ENCODE data around the gene KRCC1.
"Not testable (repeated sequence)": the region's sequence is repeated elsewhere in the genome, so short reads cannot be mapped to it uniquely, and the experiment has no call there.

The KRCC1 gene

DNA sequence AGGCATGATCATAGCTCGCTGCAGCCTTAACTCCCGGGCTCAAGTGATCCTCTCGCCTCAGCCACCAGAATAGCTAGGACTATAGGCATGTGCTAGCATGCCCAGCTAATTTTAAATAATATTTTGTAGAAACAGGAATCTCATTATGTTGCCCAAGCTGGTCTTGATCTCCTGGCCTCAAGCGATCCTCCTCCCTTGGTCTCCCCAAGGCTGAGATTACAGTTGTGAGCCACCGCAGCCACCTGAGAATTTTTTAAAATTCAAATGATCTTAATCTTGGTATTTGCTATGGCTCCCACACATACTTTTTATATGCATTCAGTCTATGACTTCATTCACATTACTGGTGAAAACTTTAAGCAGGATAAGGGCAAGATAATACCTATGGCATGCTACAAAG is 13.1 kb downstream of the KRCC1 start:
- DNase-seq (ENCODE audit: low spot score): no peak

DNA sequence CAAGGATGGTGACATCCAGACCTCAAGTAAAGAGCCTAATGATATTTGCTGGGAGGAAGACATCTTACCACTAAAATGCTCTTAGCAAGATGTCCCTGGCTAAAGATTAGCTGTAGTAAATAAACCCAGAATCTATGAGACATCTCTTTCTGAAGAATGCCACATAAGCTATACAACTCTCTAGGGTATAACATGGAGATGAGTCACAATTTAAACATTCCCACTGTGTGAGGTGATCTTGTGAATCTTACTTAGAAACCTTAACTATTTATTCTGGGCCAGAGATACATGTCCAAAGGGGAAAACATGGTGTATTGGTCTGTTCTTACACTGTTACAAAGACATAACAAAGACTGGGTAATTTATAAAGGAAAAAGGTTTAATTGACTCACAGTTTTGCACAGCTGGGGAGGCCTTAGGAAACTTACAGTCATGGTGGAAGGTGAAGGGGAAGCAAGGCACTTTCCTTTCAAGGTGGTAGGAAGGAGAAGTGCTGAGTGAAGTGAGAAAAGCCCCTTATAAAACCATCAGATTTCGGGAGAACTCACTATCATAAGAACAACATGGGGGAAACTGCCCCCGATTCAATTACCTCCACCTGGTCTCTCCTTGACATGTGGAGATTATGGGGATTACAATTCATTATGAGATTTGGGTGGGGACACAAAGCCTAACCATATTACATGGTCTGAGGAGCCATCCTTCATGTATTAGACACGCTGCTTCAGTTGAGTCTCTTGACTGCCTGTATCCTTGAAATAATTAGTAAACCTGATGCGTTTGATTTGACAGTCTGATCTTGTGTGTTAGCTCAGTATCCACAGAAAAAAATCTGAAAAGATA is 17.1 kb downstream of the KRCC1 start:
- no peak for DNase-seq (ENCODE audit: low spot score)

DNA sequence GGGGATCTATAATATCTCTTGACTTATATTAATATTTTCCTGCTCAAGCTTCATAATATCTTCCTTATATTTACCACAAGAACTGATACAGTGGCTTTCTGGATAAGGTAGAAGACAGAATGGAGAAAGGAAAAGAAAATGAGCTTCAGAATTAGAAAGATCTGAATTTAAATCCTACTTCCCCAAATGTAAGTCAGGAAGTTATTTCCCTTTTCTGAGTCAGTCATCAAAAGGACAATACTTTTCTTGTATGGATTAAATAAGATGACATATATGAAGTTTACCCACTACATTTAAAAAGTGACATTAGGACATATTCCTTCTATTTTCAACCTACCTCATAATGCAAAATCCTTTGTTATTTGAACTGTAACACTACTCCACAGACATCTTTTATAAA is 19.0 kb downstream of the KRCC1 start:
- DNase-seq (ENCODE audit: low spot score): no peak

DNA sequence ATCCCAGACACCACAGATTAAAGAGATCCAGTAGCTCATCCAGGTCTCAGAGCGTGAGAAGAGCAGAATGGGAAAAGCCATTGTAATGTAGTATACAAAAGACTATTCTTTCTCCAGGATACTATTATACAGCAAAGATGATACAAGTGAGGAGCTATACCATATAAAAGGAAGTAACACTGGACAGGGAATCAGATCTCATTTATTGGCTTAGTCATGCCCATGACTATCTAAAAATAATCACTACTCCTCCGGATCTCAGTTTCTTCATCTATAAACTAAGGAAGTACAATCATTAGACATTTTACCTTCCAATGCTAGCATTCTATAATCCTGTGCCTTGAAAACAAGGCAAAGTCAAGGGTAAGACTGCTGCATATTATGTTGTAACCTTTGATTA is 19.4 kb downstream of the KRCC1 start:
- DNase-seq (ENCODE audit: low spot score): no peak

DNA sequence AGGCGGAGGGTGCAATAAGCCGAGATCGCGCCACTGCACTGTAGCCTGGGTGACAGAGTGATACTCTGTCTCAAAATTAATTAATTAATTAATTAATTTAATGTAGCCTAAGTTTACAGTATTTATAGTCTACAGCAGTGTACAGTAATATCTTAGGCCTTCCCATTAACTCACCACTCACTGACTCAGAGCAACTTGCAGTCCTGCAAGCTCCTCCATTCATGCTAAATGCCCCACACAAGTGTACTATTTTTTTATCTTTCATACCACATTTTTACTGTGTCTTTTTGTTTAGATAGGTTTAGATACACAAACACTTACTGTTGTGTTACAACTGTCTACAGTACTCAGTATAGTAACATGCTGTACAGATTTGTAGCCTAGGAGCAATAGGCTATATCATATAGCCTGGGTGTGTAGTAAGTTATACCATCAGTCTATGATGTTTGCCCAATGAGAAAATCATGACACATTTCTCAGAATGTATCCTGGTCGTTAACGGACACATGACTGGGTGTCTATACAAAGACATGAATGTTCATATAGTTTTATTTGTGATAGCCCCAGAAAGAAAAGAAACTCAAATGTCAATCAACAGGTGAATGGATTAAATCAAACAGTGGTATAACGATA is 23.4 kb downstream of the KRCC1 start:
- DNase-seq (ENCODE audit: low spot score): no peak

DNA sequence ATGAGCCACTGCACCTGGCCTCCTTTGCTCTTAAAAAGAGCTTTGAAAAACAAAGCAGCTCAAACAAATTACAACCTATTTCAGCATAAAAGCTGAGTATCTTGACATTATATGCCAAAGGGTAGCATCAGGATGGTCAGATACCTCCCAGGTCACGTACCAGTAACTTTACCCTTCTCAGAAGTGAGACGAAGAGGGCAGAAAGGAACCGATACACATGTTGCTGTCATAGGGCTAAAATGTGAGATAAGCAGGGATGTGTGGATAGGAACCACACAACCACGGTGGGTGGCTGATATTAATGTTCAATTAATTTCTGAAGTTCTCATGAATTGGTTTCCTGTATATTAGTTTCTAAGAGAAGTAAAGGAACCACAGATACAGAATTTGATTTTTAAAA is 26.7 kb downstream of the KRCC1 start:
- DNase-seq (ENCODE audit: low spot score): no peak

DNA sequence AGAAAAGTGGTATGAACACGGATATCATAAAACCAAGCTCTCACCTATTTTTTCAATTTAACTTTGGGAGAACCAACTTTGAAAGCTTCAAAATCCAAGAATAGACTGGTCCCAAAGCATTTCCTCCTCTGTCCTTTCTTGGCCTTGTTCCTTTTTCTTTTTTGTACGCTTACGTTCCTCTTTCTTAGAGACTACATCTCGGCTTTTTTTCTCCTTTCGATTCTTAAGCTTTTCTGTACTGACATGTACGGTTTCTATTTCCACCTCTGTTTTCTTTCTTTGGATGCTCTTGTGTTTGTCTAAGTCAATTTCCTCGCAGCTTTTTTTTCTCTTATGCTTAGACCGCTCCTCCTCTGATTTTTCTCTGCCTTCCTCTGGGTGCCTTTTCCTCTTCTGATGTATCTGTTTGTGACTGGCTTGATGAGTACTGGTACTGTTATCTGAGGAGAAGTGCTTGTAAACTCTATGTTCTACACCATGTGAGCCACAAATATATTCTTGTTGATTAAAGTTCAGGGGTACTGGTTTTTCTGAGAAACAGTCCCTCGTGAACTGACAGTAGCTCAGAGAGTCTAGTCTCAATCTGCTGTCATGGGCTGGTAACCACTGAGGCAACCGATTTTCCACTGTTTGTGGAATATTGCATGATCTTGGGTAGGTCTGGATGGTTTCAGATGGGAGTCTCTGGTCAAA is 27.7 kb downstream of the KRCC1 start:
- DNase-seq (ENCODE audit: low spot score): no peak

DNA sequence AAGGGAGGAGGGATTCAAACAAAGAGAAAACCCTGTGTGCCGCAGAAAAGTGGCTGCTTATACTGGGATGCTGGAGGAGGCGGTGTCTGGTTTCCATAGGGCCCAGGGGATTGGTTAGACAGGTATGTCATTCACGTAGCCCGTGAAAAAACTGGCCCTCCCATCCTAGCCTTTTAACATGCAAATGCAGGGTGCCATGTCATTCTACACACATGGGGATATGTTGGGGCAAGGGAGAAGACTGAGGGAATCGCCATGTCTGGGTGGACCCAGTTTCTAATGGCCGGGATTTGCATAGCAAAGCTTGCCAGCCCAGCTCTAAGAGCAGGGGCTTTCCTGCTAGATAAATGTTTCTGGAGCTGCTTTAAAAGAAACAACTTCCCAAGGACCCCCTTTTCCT is 31.1 kb downstream of the KRCC1 start:
- no peak for DNase-seq (ENCODE audit: low spot score)

DNA sequence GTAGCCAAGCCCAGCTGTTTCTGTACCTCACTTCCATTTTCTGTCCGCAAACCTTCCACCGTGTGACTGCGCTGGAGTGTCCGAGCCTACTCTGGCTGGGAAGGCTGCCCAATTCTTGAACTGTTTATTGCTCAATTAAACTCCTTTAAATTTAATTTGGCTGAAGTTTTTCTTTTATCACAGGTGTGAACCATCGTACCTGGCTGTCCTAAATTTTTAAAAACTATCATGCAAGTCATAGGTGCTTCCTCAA is 33.0 kb downstream of the KRCC1 start:
- DNase-seq (ENCODE audit: low spot score): no peak

DNA sequence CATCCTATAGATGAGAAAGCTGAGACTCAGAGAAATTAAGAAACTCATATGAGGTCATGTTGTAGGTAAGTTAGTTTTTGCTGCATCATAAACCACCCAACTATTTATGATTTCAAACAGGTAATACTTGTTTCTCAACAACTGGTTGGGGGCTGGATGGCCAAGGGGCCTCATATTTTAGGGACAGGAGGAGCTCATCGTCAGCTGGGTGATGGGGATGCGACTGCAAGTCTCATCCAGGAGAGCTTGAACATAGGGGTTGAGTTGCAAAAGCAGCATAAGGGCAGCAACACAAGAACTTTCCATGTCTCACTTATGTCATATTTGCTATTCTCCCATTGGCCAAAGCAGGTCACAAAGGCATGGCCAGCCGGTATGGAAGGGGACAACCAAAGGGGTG is 35.6 kb downstream of the KRCC1 start:
- DNase-seq (ENCODE audit: low spot score): no peak

DNA sequence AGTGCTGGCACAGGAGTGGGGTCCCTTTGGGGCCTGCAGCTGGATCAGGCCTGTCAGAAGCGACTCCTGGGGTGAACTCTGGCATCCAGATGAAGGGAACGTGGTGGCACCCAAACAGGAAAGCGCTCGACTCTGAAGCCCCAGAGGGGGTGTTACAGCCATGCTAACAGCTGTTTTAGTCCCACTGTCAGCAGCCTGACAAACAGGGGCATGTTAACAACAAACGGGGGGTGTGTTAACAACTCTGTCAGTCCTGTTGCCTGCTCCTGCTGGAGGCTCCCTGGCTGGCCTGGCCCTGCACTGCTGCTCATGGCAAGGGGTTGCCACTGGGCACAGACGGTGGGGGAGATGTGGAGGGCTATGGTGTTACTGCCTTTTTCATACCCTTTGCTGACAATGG is 36.7 kb downstream of the KRCC1 start:
- no peak for DNase-seq (ENCODE audit: low spot score)

DNA sequence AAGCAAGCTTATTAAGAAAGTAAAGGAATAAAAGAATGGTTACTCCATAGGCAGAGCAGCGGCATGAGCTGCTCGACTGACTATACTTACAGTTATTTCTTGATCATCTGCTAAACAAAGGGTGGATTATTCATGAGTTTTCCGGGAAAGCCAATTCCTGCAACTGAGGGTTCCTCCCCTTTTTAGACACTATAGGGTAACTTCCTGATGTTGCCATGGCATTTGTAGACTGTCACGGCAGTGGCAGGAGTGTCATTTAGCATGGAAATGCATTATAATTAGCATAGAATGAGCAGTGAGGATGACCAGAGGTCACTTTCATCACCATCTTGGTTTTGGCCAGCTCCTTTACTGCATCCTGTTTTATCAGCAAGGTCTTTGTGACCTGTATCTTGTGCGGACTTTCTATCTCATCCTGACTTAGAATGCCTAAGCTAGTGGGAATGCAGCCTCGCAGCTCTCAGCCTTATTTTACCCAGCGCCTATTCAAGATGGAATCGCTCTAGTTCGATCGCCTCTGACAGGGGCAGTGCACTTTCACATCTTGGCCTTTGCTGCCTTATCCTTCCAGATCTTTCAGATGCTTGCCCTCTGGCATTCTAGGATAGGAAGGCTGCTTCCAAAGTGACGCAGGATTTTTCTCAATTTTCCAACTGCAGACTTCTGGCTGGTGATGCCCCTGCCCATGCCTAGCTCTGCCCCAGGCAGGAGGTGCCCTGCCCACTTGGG is 37.3 kb downstream of the KRCC1 start:
- not testable (repeated sequence) for DNase-seq (ENCODE audit: low spot score)

DNA sequence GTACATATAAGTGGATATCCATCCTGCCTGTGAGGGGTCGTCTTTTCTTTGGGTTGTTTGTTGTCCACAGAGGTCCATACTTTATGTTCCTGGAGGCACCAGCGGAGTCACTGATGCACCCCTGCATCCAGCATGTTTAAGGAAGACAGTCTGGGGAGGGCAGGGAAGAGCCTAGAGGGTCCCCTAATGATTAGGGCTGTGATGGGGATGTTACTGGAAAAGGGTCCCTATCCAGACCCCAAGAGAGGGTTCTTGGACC is 37.9 kb downstream of the KRCC1 start:
- DNase-seq (ENCODE audit: low spot score): not testable (repeated sequence)

DNA sequence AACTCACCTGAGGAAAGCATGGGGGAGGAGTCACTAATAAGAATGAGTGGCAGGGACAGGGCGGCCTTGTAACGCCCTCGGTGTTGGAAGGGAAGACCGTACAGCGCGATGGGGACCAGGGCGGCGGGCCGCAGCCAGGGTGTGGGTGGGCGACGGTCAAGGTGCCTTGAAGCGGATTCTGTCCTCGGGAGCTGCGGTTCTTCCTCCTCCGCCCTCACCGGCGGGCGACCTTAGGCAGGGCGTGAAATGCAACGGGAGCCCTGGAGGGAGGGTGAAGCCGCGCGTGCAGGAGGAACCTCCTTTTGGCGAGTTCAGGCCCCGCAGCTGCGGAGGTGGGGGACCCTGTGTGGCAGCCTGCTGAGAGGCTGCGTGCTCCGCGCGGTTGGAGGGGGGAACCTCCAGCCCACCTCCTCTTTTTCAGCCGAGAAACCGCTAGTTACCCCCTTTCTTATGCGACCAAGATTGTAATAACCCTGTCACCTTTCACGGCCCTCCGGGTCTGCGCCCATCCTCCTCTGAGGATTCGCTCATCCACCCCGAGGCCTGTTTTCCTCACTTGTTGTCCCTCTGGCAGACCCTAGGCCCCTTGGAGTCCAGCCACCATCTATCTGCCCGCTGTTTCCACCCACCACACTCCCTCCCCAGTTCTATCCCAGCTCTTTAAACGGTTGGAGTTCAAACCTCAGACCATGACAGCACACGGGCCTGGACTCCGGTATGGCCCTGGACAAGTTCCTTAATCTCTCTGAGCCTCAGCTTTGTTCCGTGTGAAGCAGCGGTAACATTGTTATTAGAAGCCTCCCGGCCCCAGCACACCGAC is 38.4 kb downstream of the KRCC1 start:
- DNase-seq (ENCODE audit: low spot score): peak; percentile 67

DNA sequence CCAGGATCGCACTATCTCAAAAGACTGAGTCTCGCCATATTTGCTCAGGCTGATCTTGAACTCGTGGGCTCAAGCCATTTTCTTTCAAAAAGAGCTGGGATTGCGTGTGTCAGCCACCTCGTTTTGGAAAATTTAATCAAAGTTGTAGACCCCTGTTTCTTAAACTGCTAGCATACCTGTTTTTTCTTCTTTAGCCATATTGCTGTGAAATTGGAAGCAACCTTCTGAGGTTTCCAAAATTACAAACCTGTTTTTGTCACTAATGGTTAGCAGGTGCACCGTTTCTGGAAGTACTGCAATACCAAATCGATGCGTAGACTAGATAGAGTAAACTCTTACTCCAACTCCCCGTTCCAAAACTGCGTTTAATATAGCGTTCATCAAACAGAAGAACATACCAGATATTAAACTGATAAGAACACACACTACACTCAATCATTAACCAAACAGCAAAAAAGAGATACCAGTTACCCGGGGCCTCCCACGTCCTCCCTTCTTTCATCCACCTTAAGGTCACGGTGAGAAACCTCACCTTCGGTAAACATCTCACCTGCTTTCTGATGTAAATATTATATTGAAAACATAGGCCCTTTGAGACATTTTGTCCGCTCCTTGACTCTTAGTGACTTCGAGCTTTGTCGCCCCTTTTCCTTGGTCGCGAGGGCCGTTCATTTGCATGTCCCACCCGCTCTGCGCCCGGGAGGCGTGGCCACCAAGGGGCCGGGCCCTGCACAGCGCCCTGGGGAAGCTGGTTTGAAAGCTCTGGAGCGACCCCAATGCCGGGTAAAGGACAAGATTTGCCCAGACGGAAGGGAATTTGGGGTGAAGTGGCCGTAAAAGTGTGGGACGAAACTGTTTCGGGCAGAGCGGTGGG is 39.3 kb downstream of the KRCC1 start, which contains the start of gene RNU2-63P:
Gene RNU2-63P (minus strand): TSS at position 462 of the 874 bp plus-strand sequence.
- peak; percentile 56 for DNase-seq (ENCODE audit: low spot score)

DNA sequence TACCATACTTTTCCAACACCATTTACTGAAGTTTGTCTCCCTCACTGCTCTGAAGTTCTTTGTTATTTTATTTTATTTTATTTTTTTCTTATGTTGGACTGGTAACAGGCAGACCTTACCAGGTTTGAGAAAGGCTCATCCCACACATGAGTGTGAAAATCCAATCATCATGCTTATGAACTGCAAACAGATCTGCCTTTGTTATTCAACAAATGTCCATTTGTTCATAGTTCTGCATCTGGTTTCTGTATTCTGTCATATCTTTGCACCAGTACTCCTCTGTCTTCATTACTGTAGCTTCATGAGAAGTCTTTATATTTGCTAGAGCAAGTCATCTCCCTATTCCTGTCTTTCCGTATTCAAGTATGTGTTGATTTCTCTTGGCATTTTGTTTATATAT is 44.6 kb downstream of the KRCC1 start:
- no peak for DNase-seq (ENCODE audit: low spot score)

DNA sequence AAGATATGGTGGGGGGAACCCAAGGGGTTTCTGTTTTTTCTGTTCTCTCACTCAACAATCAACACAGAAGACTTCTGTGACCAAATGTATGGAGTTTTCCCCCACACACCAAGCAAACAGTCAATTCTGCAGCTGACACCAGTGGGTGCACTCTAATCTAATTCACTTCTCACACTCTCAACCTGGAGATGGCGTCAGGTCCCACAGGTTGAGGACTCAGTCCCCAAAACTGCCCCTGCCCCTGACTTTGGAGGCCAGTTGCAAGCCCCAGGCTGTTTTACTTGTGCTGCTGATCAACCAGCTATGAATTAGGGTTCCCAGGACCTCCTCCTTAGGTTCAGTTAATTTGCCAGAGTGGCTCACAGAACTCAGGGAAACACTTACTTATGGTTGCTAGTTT is 45.4 kb downstream of the KRCC1 start:
- DNase-seq (ENCODE audit: low spot score): no peak

DNA sequence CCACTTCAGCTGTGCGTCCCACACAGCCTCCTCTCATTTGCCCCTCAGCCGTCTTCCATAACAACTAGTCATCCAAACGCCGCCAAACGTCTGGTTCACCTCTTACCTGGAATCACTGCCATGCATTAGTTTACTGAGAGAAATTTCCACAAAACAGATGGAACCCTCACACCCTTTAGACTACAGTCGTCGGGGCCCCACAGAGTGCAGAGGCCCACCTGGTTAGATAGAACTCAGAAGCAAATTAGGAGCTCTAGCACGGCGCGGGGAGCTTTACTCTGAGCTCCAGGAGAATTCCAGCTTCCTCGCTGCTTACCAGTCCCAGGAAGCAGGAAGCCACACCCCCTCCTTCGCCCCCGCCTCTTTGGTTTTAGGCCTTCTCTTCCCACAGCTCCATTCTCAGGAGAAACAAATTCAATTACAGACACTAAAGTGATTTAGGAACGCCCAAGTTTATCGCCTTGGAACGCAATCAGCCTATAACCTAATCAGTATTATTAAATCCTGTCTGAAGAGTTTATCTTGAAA is 48.6 kb downstream of the KRCC1 start:
- no peak for DNase-seq (ENCODE audit: low spot score)

DNA sequence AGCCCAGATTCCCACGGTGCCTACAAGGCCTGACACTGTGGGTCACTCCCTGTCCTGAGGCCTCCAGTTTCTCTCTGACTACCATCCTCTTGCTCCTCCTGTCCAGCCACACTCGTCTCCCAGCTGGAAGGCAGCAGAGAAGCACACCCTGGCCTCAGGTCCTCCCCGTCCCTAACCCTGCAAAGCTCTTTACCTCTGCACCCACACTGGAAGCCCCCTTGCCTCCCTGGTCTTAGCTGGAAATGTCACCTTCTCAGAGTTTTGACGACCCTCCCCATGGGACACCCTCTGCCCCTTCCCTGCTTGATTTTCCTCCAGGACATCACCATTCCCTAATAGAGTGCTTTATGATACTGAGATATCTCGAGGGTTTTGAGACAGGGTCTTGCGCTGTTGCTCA is 49.8 kb downstream of the KRCC1 start:
- no peak for DNase-seq (ENCODE audit: low spot score)

DNA sequence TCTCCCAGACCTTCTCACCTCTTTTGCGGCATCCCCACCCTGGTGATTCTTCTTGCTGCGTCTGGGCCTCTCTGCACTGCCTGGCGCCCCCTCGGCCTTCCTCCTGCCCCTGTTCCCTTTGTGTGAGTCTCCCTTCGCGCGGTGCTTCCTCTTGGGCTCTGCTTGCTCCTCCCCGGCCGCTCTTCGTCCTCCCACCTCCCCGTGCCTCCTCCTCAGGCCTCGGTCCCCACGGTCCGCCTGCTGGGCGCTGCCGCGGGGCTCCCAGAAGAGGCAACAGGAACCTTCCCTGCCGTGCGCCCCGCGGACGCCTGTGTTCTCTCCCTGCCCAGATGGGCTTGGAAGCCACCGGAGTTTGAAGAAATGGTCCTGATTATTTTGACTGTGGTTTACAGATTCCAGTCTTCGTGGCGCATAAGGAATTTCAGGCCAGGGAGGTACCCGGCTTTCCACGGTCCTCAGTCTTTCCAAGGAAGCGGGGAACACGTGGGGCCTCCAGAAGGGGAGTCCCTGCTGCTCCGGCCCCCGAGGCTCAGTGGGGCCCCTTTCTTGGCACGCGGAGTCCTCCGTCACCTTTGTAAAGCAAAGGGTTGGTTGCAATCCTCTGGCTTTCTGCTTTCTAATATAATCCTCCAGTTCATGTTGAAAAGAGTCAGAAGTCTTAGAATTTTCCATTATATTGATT is 52.4 kb downstream of the KRCC1 start:
- no peak for DNase-seq (ENCODE audit: low spot score)

Measured in CD4-positive, alpha-beta T cell treated with Interleukin-6 at 100 ng/mL for 8 hours (primary cell).